ENCODE results near the gene PDGFRB. TPM values are rescaled to one million over a fixed set of nuclear protein-coding genes. Genes with fewer than 3 reads are reported as not detected.

PDGFRB gene
- total and polyA plus RNA-seq, 2 of the 8 experiments (the other 6 are each of a cell fraction or from before 2014, with no cell fraction given): 4.2 to 13.7 TPM

DNA sequence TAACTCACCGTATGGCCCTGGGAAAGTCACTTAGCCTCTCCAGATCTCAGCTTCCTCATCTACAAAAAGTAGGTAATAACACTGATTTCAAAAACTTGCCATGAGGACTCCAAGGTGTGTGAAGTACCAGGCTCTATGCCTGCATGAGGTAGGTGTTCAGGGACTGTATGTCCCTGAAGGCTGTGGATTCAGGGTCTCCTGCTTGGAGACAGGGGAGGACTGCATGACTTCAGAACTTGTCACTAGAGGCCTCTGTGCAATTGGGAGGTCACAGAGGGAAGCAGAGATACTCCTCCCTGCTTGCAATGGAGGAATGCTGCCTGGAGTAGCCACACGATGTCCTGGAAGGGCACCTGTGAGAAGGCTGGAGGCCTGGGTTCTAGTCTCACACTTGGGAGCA is 2.2 kb downstream of the PDGFRB start:
- H3K4me3 ChIP-seq (ENCODE audit: extremely low read depth in 1 of 4, insufficient read depth in 2 of 4, low read depth in 3 of 4, low read length in 4 of 4): no peak overlapping the region

More for the DNA sequence above, 2.2 kb downstream of the PDGFRB start:
- Histone ChIP-seq H3K14ac (ENCODE audit: insufficient read length) (no peak overlapping the region), H4K8ac (ENCODE audit: extremely low read depth, insufficient read depth, low read length) (no peak overlapping the region), H3K18ac (ENCODE audit: extremely low read depth, low read length) (no peak overlapping the region; the same call in 1 of the 2 replicates), H3K27me3 (replicated peaks in 1 of 4; ENCODE audit: control insufficient read depth in 3 of 4, extremely low read depth in 1 of 4, insufficient read depth in 3 of 4, low read length in 3 of 4) (no peaks in the 10 kb centered on the region; a peak in 2 of 7 replicates), H3K79me2 (ENCODE audit: control insufficient read depth in 1 of 2, insufficient read depth in 2 of 2, low read length in 2 of 2) (no peaks in the 10 kb centered on the region), H3K4me1 (replicated peaks in 1 of 4; ENCODE audit: control insufficient read depth in 3 of 4, insufficient read depth in 4 of 4, low read length in 3 of 4) (peaks cover 6 to 24% (median 12%) of the 10 kb centered on the region in 4 experiments), H2BK15ac (ENCODE audit: low read length) (peak overlapping the region; percentile 65; the same call in 1 of the 2 replicates), H3K9ac (replicated peaks in 1 of 4; ENCODE audit: extremely low read depth in 1 of 4, low read depth in 3 of 4, low read length in 3 of 4) (no peak overlapping the region), H4K20me1 (replicated peaks in 1 of 2; ENCODE audit: control insufficient read depth in 1 of 2, insufficient read depth in 2 of 2, low read length in 2 of 2) (no peaks in the 10 kb centered on the region), H2BK12ac (ENCODE audit: low read depth, low read length) (no peak overlapping the region), H3K79me1 (ENCODE audit: low read depth, low read length) (no peaks in the 10 kb centered on the region), H3K27ac (ENCODE audit: low read depth, low read length) (no peak overlapping the region), H3K9me3 (ENCODE audit: insufficient read depth in 2 of 2, low read depth in 1 of 2, low read length in 1 of 2) (no peaks in the 10 kb centered on the region), H2AFZ (ENCODE audit: low read length) (no peak overlapping the region), H3K56ac (replicated peaks; ENCODE audit: insufficient read length, low read depth, low read length) (no peak overlapping the region), H4K5ac (ENCODE audit: insufficient read length, low read depth, low read length) (no peak overlapping the region), H3K36me3 (ENCODE audit: control insufficient read depth in 2 of 4, insufficient read depth in 4 of 4, low read length in 3 of 4) (no peaks in the 10 kb centered on the region), H2AK5ac (ENCODE audit: low read depth, low read length) (no peak overlapping the region), H2BK20ac (ENCODE audit: low read length) (no peak overlapping the region), H2BK120ac (replicated peaks; ENCODE audit: low read depth, low read length) (peak overlapping the region; percentile 7), H4K91ac (replicated peaks; ENCODE audit: insufficient read length, low read length) (peak overlapping the region; percentile 7), H2BK5ac (ENCODE audit: low read depth, low read length) (0 out of 2 replicates have a peak overlapping the region, but pooled peaks have one; percentile 1), H3K23me2 (ENCODE audit: low read depth, low read length) (no peaks in the 10 kb centered on the region; the same call in 1 of the 2 replicates), H3K4ac (replicated peaks; ENCODE audit: insufficient read length, low read depth, low read length) (no peak overlapping the region), H3K23ac (ENCODE audit: insufficient read length) (no peak overlapping the region), H3K4me2 (ENCODE audit: insufficient read depth in 1 of 2, low read depth in 2 of 2, low read length in 2 of 2) (peak overlapping the region in 1 of 2 experiments; percentile 73; a peak in 1 of 4 replicates)
- ChIA-PET POLR2A (ENCODE audit: partially characterized antibody) (interaction anchor here (1.6 to 3.4 kb wide), 2 partner anchors 13 to 15 kb away, joined by 5 to 14 read pairs; no protein-coding TSS in a partner anchor), CTCF (ENCODE audit: partially characterized antibody) (interaction anchor here (0.9 to 15.3 kb wide), 13 partner anchors 8 to 246 kb away, joined by 3 to 372 read pairs (median 5); no protein-coding TSS in a partner anchor)
- 89% methylated on average over 2 of the region's 2 CpGs; no CpG with 5 or more reads in 1 of the 2 experiments for WGBS, 2 experiments (ENCODE audit: extremely low coverage in 1 of 2, insufficient coverage in 1 of 2, insufficient read length in 1 of 2, insufficient replicate concordance in 2 of 2, low coverage in 1 of 2, low lambda C conversion rate in 2 of 2, missing lambda C conversion rate in 1 of 2)
- TF ChIP-seq TAF7 (optimal IDR thresholded peaks at IDR 0.05; ENCODE audit: borderline replicate concordance, low read depth, low read length) (no peak), GTF2F1 (IDR thresholded peaks at IDR 0.05; ENCODE audit: borderline replicate concordance, low read depth, low read length) (no peak)
- FAIRE-seq (no peak), DNase-seq (ENCODE audit: low read depth in 1 of 2, low spot score in 2 of 2) (no peak)

Data from H1 (cell line).